Measurements from ENCODE around the gene TRABD2B. TPM values are rescaled to one million over a fixed set of nuclear protein-coding genes. Genes with fewer than 3 reads are reported as not detected.

The TRABD2B gene
- total RNA-seq, 1 donor from 2014 or later, result not detected

DNA sequence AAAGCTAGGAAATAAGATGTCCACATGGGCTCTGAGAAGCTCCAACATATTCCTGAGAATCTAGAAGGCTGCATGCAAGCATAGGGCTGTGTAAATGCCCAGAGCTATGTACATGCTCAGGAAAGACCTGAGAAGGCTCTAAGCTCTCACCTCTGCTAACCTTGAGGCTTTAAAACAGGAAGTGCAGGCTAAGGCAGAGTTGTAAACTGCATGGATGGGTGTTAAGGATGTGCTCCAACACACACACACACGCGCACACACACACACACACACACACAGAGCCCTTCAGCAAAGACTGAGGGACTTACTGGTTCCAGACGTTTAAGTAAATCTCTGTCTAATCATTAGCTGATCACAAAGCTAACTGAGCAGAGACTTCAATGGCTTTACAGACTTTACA lies 162.9 kb downstream of the TRABD2B start:
- DNase-seq (ENCODE audit: extremely low spot score, unreplicated experiment), result no peak
- Mint-ChIP-seq H3K9me3 (ENCODE audit: unreplicated experiment) (peaks cover 17% of the 10 kb centered on the region), H3K27me3 (ENCODE audit: unreplicated experiment) (peaks cover 21% of the 10 kb centered on the region), H3K4me3 (ENCODE audit: unreplicated experiment) (no peak overlapping the region), H3K36me3 (ENCODE audit: unreplicated experiment) (no peaks in the 10 kb centered on the region), H3K27ac (ENCODE audit: unreplicated experiment) (no peak overlapping the region), H3K4me1 (ENCODE audit: unreplicated experiment) (peaks cover 10% of the 10 kb centered on the region)
- TF ChIP-seq, protein P1, sequence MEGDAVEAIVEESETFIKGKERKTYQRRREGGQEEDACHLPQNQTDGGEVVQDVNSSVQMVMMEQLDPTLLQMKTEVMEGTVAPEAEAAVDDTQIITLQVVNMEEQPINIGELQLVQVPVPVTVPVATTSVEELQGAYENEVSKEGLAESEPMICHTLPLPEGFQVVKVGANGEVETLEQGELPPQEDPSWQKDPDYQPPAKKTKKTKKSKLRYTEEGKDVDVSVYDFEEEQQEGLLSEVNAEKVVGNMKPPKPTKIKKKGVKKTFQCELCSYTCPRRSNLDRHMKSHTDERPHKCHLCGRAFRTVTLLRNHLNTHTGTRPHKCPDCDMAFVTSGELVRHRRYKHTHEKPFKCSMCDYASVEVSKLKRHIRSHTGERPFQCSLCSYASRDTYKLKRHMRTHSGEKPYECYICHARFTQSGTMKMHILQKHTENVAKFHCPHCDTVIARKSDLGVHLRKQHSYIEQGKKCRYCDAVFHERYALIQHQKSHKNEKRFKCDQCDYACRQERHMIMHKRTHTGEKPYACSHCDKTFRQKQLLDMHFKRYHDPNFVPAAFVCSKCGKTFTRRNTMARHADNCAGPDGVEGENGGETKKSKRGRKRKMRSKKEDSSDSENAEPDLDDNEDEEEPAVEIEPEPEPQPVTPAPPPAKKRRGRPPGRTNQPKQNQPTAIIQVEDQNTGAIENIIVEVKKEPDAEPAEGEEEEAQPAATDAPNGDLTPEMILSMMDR (IDR thresholded peaks at IDR 0.05), result no peak

DNA sequence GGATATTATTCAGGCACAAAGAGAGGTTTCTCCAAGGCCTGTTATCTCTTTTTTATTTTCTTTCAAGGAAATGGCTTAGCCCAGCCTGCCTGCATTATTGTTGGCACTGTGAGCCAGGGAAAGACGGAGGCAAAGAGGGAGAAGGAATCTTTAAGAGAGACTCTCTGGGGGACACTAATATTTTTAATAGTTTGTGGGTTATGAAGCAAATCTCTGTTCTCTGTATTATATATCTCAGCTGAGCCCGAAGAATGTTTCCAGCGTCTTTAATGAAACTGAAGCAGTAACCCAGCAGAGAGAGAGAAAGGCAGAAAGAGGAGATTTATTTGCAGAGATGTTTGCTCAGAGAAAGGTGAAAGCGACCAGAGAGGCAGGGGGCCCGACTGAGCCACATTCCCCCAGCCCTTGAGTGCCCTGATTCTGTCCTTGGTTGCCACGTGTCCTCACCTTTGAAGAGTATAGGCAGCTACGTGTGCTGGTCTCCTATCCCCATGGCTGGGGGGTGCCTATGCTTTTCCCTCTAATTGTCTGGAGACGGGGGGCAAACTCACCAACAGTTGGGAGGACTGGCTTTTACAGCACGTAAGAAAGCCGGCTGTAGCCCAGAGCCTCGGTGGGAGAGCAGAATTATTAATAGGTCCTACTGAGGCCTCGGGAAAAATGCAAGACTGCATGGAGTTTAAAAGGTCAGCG lies 166.4 kb downstream of the TRABD2B start:
- no peak for DNase-seq (ENCODE audit: extremely low spot score, unreplicated experiment)
- H3K27ac Mint-ChIP-seq (ENCODE audit: unreplicated experiment), result no peak overlapping the region
- H3K27me3 Mint-ChIP-seq (ENCODE audit: unreplicated experiment), result peaks cover 27% of the 10 kb centered on the region
- TF ChIP-seq, protein P1 (IDR thresholded peaks at IDR 0.05), result no peak
- no peaks in the 10 kb centered on the region for H3K36me3 Mint-ChIP-seq (ENCODE audit: unreplicated experiment)
- H3K4me3 Mint-ChIP-seq (ENCODE audit: unreplicated experiment), result no peak overlapping the region
- peaks cover 13% of the 10 kb centered on the region for H3K9me3 Mint-ChIP-seq (ENCODE audit: unreplicated experiment)
- peaks cover 10% of the 10 kb centered on the region for H3K4me1 Mint-ChIP-seq (ENCODE audit: unreplicated experiment)

DNA sequence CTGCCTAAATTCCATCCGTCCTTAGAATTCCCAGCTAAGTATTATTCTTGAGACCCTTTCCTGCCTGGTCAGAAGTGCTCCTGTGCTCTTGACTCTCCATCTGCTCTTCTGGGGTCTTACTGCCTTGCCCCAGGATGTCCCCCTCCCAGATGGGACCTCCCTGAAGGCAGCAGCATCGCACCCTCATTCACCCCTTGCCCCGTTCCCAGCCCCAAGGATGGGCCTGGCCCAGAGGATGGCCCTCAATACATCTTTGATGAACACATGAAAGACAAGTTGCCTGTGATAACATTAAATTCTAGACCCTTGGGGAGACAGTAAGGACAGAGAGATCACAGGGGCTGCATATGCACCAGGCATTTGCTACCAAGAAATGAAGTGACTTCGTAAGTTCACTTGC lies 167.2 kb downstream of the TRABD2B start:
- TF ChIP-seq, protein P1 (IDR thresholded peaks at IDR 0.05), result no peak
- no peak for DNase-seq (ENCODE audit: extremely low spot score, unreplicated experiment)

DNA sequence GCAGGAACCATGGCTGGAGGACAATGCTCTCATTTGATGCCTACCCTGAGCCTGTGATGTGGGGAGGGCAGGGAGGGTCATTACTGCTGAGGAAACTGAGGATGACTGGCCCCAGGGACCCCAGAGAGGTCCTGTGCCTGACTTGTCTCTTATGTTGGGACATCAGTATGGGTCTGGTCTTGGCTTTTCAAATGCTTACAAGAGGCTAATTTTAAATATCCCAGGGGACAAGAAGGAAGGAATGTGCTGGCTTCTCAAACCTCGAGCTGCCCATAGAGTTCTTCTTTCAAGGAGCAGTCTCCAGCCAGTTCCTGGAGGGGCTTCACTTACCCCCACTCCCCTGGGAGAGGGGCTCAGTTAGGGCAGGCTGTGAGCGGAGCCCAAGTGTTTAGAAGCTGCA lies 168.2 kb downstream of the TRABD2B start:
- Mint-ChIP-seq H3K4me3 (ENCODE audit: unreplicated experiment) (no peak overlapping the region), H3K9me3 (ENCODE audit: unreplicated experiment) (no peaks in the 10 kb centered on the region), H3K27me3 (ENCODE audit: unreplicated experiment) (peaks cover 27% of the 10 kb centered on the region), H3K4me1 (ENCODE audit: unreplicated experiment) (peaks cover 10% of the 10 kb centered on the region), H3K27ac (ENCODE audit: unreplicated experiment) (no peak overlapping the region), H3K36me3 (ENCODE audit: unreplicated experiment) (no peaks in the 10 kb centered on the region)
- TF ChIP-seq, protein P1 (IDR thresholded peaks at IDR 0.05), result no peak
- DNase-seq (ENCODE audit: extremely low spot score, unreplicated experiment), result no peak

More for the DNA sequence above, 167.2 kb downstream of the TRABD2B start:
- Mint-ChIP-seq H3K4me1 (ENCODE audit: unreplicated experiment) (peaks cover 10% of the 10 kb centered on the region), H3K4me3 (ENCODE audit: unreplicated experiment) (no peak overlapping the region), H3K9me3 (ENCODE audit: unreplicated experiment) (peaks cover 5% of the 10 kb centered on the region), H3K27me3 (ENCODE audit: unreplicated experiment) (peaks cover 27% of the 10 kb centered on the region), H3K27ac (ENCODE audit: unreplicated experiment) (no peak overlapping the region), H3K36me3 (ENCODE audit: unreplicated experiment) (no peaks in the 10 kb centered on the region)

DNA sequence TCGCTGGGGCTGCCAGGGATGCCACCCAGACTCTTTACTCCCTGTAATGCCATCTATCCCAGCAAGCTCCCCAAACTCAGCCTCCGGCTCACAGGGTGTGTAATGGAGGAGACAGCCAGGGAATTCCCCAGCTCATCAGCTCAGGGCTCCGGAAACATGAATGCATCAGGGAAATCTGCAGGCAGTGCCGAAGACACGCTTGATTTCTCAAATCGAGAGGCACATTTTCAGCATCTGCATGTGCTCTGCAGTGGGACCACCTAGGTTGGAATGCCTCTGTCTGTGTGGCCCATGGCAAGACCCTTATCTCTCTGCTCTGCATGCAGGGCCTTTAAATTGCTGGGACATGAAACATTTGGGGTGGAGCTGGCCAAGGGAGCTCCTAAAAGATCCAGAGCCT lies 170.1 kb downstream of the TRABD2B start:
- H3K4me1 Mint-ChIP-seq (ENCODE audit: unreplicated experiment), result peaks cover 10% of the 10 kb centered on the region
- no peaks in the 10 kb centered on the region for H3K9me3 Mint-ChIP-seq (ENCODE audit: unreplicated experiment)
- H3K4me3 Mint-ChIP-seq (ENCODE audit: unreplicated experiment), result no peak overlapping the region
- peaks cover 25% of the 10 kb centered on the region for H3K27me3 Mint-ChIP-seq (ENCODE audit: unreplicated experiment)
- no peak overlapping the region for H3K27ac Mint-ChIP-seq (ENCODE audit: unreplicated experiment)
- no peaks in the 10 kb centered on the region for H3K36me3 Mint-ChIP-seq (ENCODE audit: unreplicated experiment)
- DNase-seq (ENCODE audit: extremely low spot score, unreplicated experiment), result no peak
- TF ChIP-seq, protein P1 (IDR thresholded peaks at IDR 0.05), result no peak

Measured in osteocyte (in vitro differentiated cells).